ENCODE data around the gene LMNTD1.
"Not testable (repeated sequence)": the region's sequence is repeated elsewhere in the genome, so short reads cannot be mapped to it uniquely, and the experiment has no call there.

The LMNTD1 gene

GRCh38 chr12:25488956-25489870 is 63.9 kb downstream of the LMNTD1 start:
- DNase-seq (ENCODE audit: low read depth): not testable (repeated sequence)

GRCh38 chr12:25482625-25483024 is 70.5 kb downstream of the LMNTD1 start:
- DNase-seq (ENCODE audit: low read depth): no peak

- DNase-seq (ENCODE audit: low read depth): no peak
Measured at GRCh38 chr12:25480145-25480544, 72.9 kb downstream of the LMNTD1 start.

- no peak for DNase-seq (ENCODE audit: low read depth)
Measured at GRCh38 chr12:25477217-25477616, 75.9 kb downstream of the LMNTD1 start.

GRCh38 chr12:25472453-25472852 is 80.6 kb downstream of the LMNTD1 start:
- DNase-seq (ENCODE audit: low read depth): no peak

- DNase-seq (ENCODE audit: low read depth): no peak
Measured at GRCh38 chr12:25469861-25470260, 83.2 kb downstream of the LMNTD1 start.

GRCh38 chr12:25469368-25469767 is 83.7 kb downstream of the LMNTD1 start:
- no peak for DNase-seq (ENCODE audit: low read depth)

GRCh38 chr12:25463521-25463920 is 89.6 kb downstream of the LMNTD1 start:
- DNase-seq (ENCODE audit: low read depth): no peak

GRCh38 chr12:25463005-25463404 is 90.1 kb downstream of the LMNTD1 start:
- DNase-seq (ENCODE audit: low read depth): no peak

- no peak for DNase-seq (ENCODE audit: low read depth)
Measured at GRCh38 chr12:25459541-25459951, 93.5 kb downstream of the LMNTD1 start.

GRCh38 chr12:25458047-25458552 is 95.0 kb downstream of the LMNTD1 start:
- no peak for DNase-seq (ENCODE audit: low read depth)

GRCh38 chr12:25456474-25456873 is 96.6 kb downstream of the LMNTD1 start:
- no peak for DNase-seq (ENCODE audit: low read depth)

GRCh38 chr12:25455696-25456095 is 97.4 kb downstream of the LMNTD1 start:
- no peak for DNase-seq (ENCODE audit: low read depth)

GRCh38 chr12:25449007-25449406 is 104.1 kb downstream of the LMNTD1 start:
- DNase-seq (ENCODE audit: low read depth): no peak

- DNase-seq (ENCODE audit: low read depth): no peak
Measured at GRCh38 chr12:25447046-25447445, 106.0 kb downstream of the LMNTD1 start.

GRCh38 chr12:25438638-25439037 is 114.4 kb downstream of the LMNTD1 start:
- DNase-seq (ENCODE audit: low read depth): no peak

GRCh38 chr12:25436206-25437030 is 116.7 kb downstream of the LMNTD1 start:
- DNase-seq (ENCODE audit: low read depth): no peak

GRCh38 chr12:25435431-25435830 is 117.7 kb downstream of the LMNTD1 start:
- DNase-seq (ENCODE audit: low read depth): no peak

- DNase-seq (ENCODE audit: low read depth): no peak
Measured at GRCh38 chr12:25434515-25434914, 118.6 kb downstream of the LMNTD1 start.

- no peak for DNase-seq (ENCODE audit: low read depth)
Measured at GRCh38 chr12:25433581-25434325, 119.3 kb downstream of the LMNTD1 start.

GRCh38 chr12:25433024-25433423 is 120.1 kb downstream of the LMNTD1 start:
- no peak for DNase-seq (ENCODE audit: low read depth)
